ENCODE data around the gene CHSY3. TPM values are rescaled to one million over a fixed set of nuclear protein-coding genes. Genes with fewer than 3 reads are reported as not detected.

Gene CHSY3
- total and polyA plus RNA-seq, 2 donors = 0.59 to 1.0 TPM

DNA sequence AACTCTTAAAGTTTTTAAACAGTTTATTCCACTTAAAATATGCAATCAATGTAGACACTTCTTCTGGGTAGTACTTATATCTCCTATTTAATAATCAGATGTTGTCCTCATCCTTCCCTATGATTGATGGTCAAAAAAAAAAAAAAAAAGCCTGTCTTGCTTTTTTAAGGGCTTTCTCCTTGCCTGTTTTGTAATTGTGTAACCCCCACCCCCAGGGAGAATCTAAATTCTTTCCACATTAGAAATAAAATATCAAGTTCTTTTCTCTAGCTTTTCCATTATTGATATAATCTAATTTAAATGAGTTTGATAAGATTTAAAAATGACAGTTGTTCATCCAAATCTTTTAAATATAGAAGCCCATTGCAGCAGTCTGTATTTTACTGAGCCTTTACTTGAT, 119.7 kb downstream of the CHSY3 start:
- DNase-seq (ENCODE audit: low read depth in 6 of 9, low spot score in 9 of 9) = no peak
- H3K27me3 ChIP-seq (ENCODE audit: control insufficient read depth in 2 of 2, insufficient read depth in 1 of 2, low read length in 1 of 2) = no peaks in the 10 kb centered on the region
- no peak overlapping the region for H3K27ac ChIP-seq (ENCODE audit: low read depth in 1 of 2, low read length in 1 of 2)
- H3K9me3 ChIP-seq (ENCODE audit: control insufficient read depth in 2 of 2, insufficient read depth in 1 of 2, low read length in 1 of 2) = no peaks in the 10 kb centered on the region
- no peaks in the 10 kb centered on the region for H3K36me3 ChIP-seq (ENCODE audit: control insufficient read depth in 2 of 2, insufficient read depth in 2 of 2, low read length in 1 of 2)
- no peak overlapping the region for H3K4me3 ChIP-seq (ENCODE audit: low read length in 2 of 2)
- no peaks in the 10 kb centered on the region for H3K4me1 ChIP-seq (ENCODE audit: control insufficient read depth in 2 of 2, insufficient read depth in 2 of 2, low read length in 2 of 2)

DNA sequence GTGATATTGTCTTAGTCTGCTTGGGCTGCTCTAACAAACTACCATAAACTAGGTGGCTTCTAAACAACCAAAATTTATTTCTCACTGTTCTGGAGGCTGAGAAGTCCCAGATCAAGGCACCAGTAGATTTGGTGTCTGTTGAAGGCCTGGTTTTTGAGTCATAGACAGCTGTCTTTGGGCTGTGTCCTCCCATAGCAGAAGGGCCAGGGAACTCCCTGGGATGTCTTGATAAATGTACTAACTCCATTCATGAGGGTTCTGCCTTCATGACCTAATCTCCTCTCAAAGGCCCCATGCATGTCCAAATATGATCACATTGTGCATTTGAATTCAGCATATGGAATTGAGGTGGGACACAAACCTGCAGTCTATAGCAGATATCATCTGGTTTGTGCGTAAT, 121.2 kb downstream of the CHSY3 start:
- Histone ChIP-seq H3K4me3 (ENCODE audit: low read length in 2 of 2) (no peak overlapping the region), H3K36me3 (ENCODE audit: control insufficient read depth in 2 of 2, insufficient read depth in 2 of 2, low read length in 1 of 2) (no peaks in the 10 kb centered on the region), H3K27ac (ENCODE audit: low read depth in 1 of 2, low read length in 1 of 2) (no peak overlapping the region), H3K9me3 (ENCODE audit: control insufficient read depth in 2 of 2, insufficient read depth in 1 of 2, low read length in 1 of 2) (no peaks in the 10 kb centered on the region), H3K27me3 (ENCODE audit: control insufficient read depth in 2 of 2, insufficient read depth in 1 of 2, low read length in 1 of 2) (no peaks in the 10 kb centered on the region), H3K4me1 (ENCODE audit: control insufficient read depth in 2 of 2, insufficient read depth in 2 of 2, low read length in 2 of 2) (no peaks in the 10 kb centered on the region)
- 95% methylated on average over 1 of the region's 1 CpG for WGBS
- DNase-seq (ENCODE audit: low read depth in 6 of 9, low spot score in 9 of 9) = no peak

DNA sequence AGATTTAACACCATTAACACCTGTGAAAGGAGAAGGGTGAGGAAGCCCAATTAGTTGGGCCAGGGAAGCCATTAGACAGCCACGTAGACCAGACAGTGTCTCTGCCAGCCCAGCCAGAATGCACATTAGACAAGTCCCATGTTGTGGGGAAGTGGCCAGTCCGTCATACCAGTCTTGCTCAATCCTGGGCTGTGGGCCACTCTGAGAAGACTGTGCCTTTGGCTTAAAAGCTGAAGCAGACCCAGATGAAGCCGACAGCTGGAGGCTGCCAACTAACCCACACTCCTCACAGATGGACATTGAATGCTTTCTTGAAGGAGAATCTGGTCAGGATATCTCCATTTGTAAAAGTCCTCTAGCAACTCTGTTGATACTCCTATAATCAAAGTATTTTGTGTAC, 128.5 kb downstream of the CHSY3 start:
- no peaks in the 10 kb centered on the region for H3K9me3 ChIP-seq (ENCODE audit: control insufficient read depth in 2 of 2, insufficient read depth in 1 of 2, low read length in 1 of 2)
- 91% methylated on average over 3 of the region's 3 CpGs for WGBS
- no peak for DNase-seq (ENCODE audit: low read depth in 6 of 9, low spot score in 9 of 9)
- H3K27me3 ChIP-seq (ENCODE audit: control insufficient read depth in 2 of 2, insufficient read depth in 1 of 2, low read length in 1 of 2) = no peaks in the 10 kb centered on the region
- no peaks in the 10 kb centered on the region for H3K4me1 ChIP-seq (ENCODE audit: control insufficient read depth in 2 of 2, insufficient read depth in 2 of 2, low read length in 2 of 2)
- H3K4me3 ChIP-seq (ENCODE audit: low read length in 2 of 2) = no peak overlapping the region
- no peaks in the 10 kb centered on the region for H3K36me3 ChIP-seq (ENCODE audit: control insufficient read depth in 2 of 2, insufficient read depth in 2 of 2, low read length in 1 of 2)
- H3K27ac ChIP-seq (ENCODE audit: low read depth in 1 of 2, low read length in 1 of 2) = no peak overlapping the region

DNA sequence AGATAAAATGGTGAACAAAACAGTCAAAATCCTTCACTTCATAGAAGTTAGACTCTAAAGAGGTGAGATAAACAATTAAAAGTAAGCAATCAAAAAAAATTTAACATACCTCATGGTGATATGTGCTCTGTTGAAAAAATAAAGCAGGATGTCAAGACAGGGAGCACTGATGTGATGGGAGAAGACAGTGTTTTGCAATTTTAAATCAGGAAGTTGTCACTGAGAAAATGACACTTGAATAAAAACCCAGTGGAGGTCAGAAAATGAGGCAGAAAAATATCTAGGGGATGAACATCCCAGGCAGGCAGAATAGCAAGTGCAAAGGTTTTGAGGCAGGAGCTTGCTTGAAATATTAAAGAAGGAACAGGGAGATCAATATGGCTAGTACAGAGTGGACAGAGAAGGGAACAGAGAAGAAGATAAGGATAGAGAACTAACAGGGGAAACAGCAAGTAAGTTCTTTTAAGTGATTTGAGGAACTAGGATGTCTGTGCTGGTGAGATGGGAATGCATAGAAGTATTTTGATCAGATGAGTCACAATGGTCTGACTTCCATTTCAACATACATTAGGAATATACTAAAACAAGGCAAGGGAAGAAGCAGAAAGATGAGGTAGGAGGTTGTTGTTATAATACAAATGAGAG, 130.4 kb downstream of the CHSY3 start:
- no peak overlapping the region for H3K27ac ChIP-seq (ENCODE audit: low read depth in 1 of 2, low read length in 1 of 2)
- DNase-seq (ENCODE audit: low read depth in 6 of 9, low spot score in 9 of 9) = no peak
- H3K9me3 ChIP-seq (ENCODE audit: control insufficient read depth in 2 of 2, insufficient read depth in 1 of 2, low read length in 1 of 2) = no peaks in the 10 kb centered on the region
- no peaks in the 10 kb centered on the region for H3K4me1 ChIP-seq (ENCODE audit: control insufficient read depth in 2 of 2, insufficient read depth in 2 of 2, low read length in 2 of 2)
- H3K36me3 ChIP-seq (ENCODE audit: control insufficient read depth in 2 of 2, insufficient read depth in 2 of 2, low read length in 1 of 2) = no peaks in the 10 kb centered on the region
- no peak overlapping the region for H3K4me3 ChIP-seq (ENCODE audit: low read length in 2 of 2)
- no peaks in the 10 kb centered on the region for H3K27me3 ChIP-seq (ENCODE audit: control insufficient read depth in 2 of 2, insufficient read depth in 1 of 2, low read length in 1 of 2)

DNA sequence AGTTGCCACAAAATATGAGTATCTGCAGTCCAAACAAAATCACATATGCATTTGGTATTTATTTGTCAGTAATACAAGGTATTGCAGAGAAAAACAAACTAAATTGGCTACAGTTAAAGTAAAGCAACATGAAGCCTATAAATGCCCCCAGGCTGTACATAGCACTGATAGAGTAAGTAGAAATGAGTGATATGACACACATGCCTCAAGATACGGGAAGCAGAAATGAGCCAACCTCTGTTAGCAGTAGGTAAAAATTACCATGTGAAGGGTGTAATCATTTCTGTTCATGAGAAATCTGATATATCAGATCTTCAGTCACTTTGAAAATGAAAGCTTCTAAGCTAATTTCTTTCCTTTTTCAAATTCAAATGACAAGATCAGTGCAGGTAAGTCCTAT, 131.1 kb downstream of the CHSY3 start:
- no peak for DNase-seq (ENCODE audit: low read depth in 6 of 9, low spot score in 9 of 9)
- Histone ChIP-seq H3K27me3 (ENCODE audit: control insufficient read depth in 2 of 2, insufficient read depth in 1 of 2, low read length in 1 of 2) (no peaks in the 10 kb centered on the region), H3K9me3 (ENCODE audit: control insufficient read depth in 2 of 2, insufficient read depth in 1 of 2, low read length in 1 of 2) (no peaks in the 10 kb centered on the region), H3K36me3 (ENCODE audit: control insufficient read depth in 2 of 2, insufficient read depth in 2 of 2, low read length in 1 of 2) (no peaks in the 10 kb centered on the region), H3K27ac (ENCODE audit: low read depth in 1 of 2, low read length in 1 of 2) (no peak overlapping the region), H3K4me3 (ENCODE audit: low read length in 2 of 2) (no peak overlapping the region), H3K4me1 (ENCODE audit: control insufficient read depth in 2 of 2, insufficient read depth in 2 of 2, low read length in 2 of 2) (no peaks in the 10 kb centered on the region)
- 86% methylated on average over 1 of the region's 1 CpG for WGBS

DNA sequence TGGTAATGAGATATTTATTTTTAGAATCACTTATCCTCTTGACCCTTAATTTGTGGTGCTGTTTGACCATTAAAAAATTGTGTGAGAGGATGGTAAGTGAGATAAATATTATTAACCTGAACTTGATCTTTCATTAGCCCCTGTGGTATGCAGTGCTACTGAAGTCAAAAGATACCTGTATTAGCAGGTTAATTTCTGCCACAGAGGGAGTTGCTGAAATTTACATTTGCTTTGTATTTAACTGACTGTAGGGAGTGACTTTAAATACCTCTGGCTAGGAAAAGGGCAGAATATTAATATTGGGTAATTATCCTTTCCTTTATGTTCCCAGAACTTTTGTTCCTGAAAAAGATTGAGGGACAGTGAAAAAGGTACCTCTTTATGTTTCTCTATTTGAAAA, 133.6 kb downstream of the CHSY3 start:
- H3K4me3 ChIP-seq (ENCODE audit: low read length in 2 of 2) = no peak overlapping the region
- no peaks in the 10 kb centered on the region for H3K9me3 ChIP-seq (ENCODE audit: control insufficient read depth in 2 of 2, insufficient read depth in 1 of 2, low read length in 1 of 2)
- no peak overlapping the region for H3K27ac ChIP-seq (ENCODE audit: low read depth in 1 of 2, low read length in 1 of 2)
- H3K27me3 ChIP-seq (ENCODE audit: control insufficient read depth in 2 of 2, insufficient read depth in 1 of 2, low read length in 1 of 2) = no peaks in the 10 kb centered on the region
- no peaks in the 10 kb centered on the region for H3K4me1 ChIP-seq (ENCODE audit: control insufficient read depth in 2 of 2, insufficient read depth in 2 of 2, low read length in 2 of 2)
- DNase-seq (ENCODE audit: low read depth in 6 of 9, low spot score in 9 of 9) = no peak
- no peaks in the 10 kb centered on the region for H3K36me3 ChIP-seq (ENCODE audit: control insufficient read depth in 2 of 2, insufficient read depth in 2 of 2, low read length in 1 of 2)

DNA sequence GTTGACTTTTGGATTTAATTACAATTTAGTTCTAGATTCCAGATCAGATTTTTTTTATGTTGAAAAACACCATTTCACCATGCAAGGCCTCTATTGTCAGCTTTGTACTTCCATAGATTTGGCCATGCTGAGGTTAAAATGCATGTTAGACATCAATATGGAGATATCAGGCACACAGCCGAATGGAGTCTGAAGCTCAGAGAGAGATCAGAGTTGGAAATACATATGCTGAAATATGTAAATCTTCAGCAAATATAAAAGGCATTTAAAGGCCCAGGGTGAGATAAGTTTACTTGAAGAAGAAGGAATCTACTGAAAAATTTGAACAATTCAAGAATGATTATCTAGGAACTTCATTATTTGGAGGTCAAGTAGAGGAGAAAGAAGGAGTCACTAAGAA, 139.6 kb downstream of the CHSY3 start:
- no peak for DNase-seq (ENCODE audit: low read depth in 6 of 9, low spot score in 9 of 9)
- Histone ChIP-seq H3K27ac (ENCODE audit: low read depth in 1 of 2, low read length in 1 of 2) (no peak overlapping the region), H3K9me3 (ENCODE audit: control insufficient read depth in 2 of 2, insufficient read depth in 1 of 2, low read length in 1 of 2) (no peaks in the 10 kb centered on the region), H3K36me3 (ENCODE audit: control insufficient read depth in 2 of 2, insufficient read depth in 2 of 2, low read length in 1 of 2) (no peaks in the 10 kb centered on the region), H3K27me3 (ENCODE audit: control insufficient read depth in 2 of 2, insufficient read depth in 1 of 2, low read length in 1 of 2) (no peaks in the 10 kb centered on the region), H3K4me3 (ENCODE audit: low read length in 2 of 2) (no peak overlapping the region), H3K4me1 (ENCODE audit: control insufficient read depth in 2 of 2, insufficient read depth in 2 of 2, low read length in 2 of 2) (no peaks in the 10 kb centered on the region)
- WGBS = 95% methylated on average over 1 of the region's 1 CpG

DNA sequence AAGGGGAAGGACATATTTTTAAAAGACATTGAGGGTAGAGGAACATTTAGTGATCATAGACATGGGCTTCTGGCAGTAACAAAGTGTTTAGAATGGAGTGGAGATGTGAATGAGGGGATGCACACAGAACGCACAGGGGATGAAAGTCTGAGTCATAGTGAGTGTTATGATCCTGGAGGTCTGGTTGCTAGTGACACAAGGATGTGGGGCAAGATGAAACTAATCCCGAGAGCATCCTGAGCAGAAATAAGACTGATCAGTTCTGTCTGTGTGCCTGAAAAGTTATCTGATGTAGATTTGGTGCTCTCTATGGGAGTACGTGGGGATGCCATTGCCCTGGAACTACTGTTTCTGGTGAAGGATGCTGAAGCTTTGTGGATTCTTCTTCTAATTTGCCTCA, 141.1 kb downstream of the CHSY3 start:
- no peak overlapping the region for H3K4me3 ChIP-seq (ENCODE audit: low read length in 2 of 2)
- H3K27ac ChIP-seq (ENCODE audit: low read depth in 1 of 2, low read length in 1 of 2) = no peak overlapping the region
- no peaks in the 10 kb centered on the region for H3K4me1 ChIP-seq (ENCODE audit: control insufficient read depth in 2 of 2, insufficient read depth in 2 of 2, low read length in 2 of 2)
- 90% methylated on average over 3 of the region's 3 CpGs for WGBS
- no peaks in the 10 kb centered on the region for H3K36me3 ChIP-seq (ENCODE audit: control insufficient read depth in 2 of 2, insufficient read depth in 2 of 2, low read length in 1 of 2)
- no peak for DNase-seq (ENCODE audit: low read depth in 6 of 9, low spot score in 9 of 9)
- no peaks in the 10 kb centered on the region for H3K27me3 ChIP-seq (ENCODE audit: control insufficient read depth in 2 of 2, insufficient read depth in 1 of 2, low read length in 1 of 2)
- no peaks in the 10 kb centered on the region for H3K9me3 ChIP-seq (ENCODE audit: control insufficient read depth in 2 of 2, insufficient read depth in 1 of 2, low read length in 1 of 2)

DNA sequence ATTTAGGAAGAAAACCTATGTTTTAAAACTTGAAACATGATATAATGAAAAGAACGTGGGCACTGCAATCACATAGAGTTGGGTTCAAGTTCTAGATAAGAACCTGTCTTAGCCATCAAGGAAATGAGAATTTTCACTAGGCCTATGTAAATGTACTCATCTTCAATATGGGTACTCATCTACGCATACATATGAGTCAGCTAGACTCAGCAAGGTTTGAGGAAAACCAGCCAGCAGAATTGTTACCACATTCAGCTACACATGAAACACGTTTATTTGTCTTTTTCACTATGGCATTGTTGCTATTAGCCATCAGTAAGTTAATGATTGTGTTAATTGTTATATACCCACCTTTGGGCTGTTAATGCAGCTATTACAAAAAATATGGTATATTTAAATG, 146.3 kb downstream of the CHSY3 start:
- WGBS = 93% methylated on average over 3 of the region's 3 CpGs
- no peaks in the 10 kb centered on the region for H3K4me1 ChIP-seq (ENCODE audit: control insufficient read depth in 2 of 2, insufficient read depth in 2 of 2, low read length in 2 of 2)
- H3K36me3 ChIP-seq (ENCODE audit: control insufficient read depth in 2 of 2, insufficient read depth in 2 of 2, low read length in 1 of 2) = no peaks in the 10 kb centered on the region
- DNase-seq (ENCODE audit: low read depth in 6 of 9, low spot score in 9 of 9) = no peak
- H3K9me3 ChIP-seq (ENCODE audit: control insufficient read depth in 2 of 2, insufficient read depth in 1 of 2, low read length in 1 of 2) = no peaks in the 10 kb centered on the region
- H3K27me3 ChIP-seq (ENCODE audit: control insufficient read depth in 2 of 2, insufficient read depth in 1 of 2, low read length in 1 of 2) = no peaks in the 10 kb centered on the region
- H3K27ac ChIP-seq (ENCODE audit: low read depth in 1 of 2, low read length in 1 of 2) = no peak overlapping the region
- H3K4me3 ChIP-seq (ENCODE audit: low read length in 2 of 2) = no peak overlapping the region

DNA sequence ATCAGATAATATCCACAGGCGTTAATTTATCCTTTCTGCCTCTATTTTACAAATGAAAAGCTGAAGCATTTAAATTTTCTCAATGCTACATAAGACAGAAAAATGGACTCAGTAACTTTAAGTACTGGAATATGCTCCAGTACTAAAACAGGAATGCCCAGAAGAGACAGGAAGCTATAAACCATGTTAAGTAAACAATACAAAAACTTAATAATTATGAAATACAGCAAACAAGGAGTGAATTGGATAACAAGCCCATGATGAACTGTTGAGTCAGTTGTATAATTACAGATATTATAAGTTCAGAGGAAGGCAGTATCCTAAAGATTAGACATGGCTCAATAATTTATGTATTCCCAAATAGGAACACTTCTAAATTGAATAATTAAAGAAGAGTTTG, 148.5 kb downstream of the CHSY3 start:
- H3K36me3 ChIP-seq (ENCODE audit: control insufficient read depth in 2 of 2, insufficient read depth in 2 of 2, low read length in 1 of 2) = no peaks in the 10 kb centered on the region
- H3K4me3 ChIP-seq (ENCODE audit: low read length in 2 of 2) = no peak overlapping the region
- no peak for DNase-seq (ENCODE audit: low read depth in 6 of 9, low spot score in 9 of 9)
- H3K27ac ChIP-seq (ENCODE audit: low read depth in 1 of 2, low read length in 1 of 2) = no peak overlapping the region
- WGBS = 81% methylated on average over 1 of the region's 1 CpG
- H3K9me3 ChIP-seq (ENCODE audit: control insufficient read depth in 2 of 2, insufficient read depth in 1 of 2, low read length in 1 of 2) = no peaks in the 10 kb centered on the region
- H3K4me1 ChIP-seq (ENCODE audit: control insufficient read depth in 2 of 2, insufficient read depth in 2 of 2, low read length in 2 of 2) = no peaks in the 10 kb centered on the region
- no peaks in the 10 kb centered on the region for H3K27me3 ChIP-seq (ENCODE audit: control insufficient read depth in 2 of 2, insufficient read depth in 1 of 2, low read length in 1 of 2)
